ENCODE data around the gene SREK1IP1.

GRCh38 chr5:64678374-64678773, 90.1 kb downstream of the SREK1IP1 start:
- TF ChIP-seq, protein P1, sequence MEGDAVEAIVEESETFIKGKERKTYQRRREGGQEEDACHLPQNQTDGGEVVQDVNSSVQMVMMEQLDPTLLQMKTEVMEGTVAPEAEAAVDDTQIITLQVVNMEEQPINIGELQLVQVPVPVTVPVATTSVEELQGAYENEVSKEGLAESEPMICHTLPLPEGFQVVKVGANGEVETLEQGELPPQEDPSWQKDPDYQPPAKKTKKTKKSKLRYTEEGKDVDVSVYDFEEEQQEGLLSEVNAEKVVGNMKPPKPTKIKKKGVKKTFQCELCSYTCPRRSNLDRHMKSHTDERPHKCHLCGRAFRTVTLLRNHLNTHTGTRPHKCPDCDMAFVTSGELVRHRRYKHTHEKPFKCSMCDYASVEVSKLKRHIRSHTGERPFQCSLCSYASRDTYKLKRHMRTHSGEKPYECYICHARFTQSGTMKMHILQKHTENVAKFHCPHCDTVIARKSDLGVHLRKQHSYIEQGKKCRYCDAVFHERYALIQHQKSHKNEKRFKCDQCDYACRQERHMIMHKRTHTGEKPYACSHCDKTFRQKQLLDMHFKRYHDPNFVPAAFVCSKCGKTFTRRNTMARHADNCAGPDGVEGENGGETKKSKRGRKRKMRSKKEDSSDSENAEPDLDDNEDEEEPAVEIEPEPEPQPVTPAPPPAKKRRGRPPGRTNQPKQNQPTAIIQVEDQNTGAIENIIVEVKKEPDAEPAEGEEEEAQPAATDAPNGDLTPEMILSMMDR (conservative IDR thresholded peaks at IDR 0.05; ENCODE audit: low read depth, low read length) = no peak
- no peak for TF ChIP-seq EZH2 (IDR thresholded peaks at IDR 0.05; ENCODE audit: low read length, unreplicated experiment)
